GM21529 (cell line): ENCODE measurements around the gene BHMT2.

Source experiments
- ATAC-seq: cut with Tn5 transposase; IDR thresholded peaks from one replicate; pipeline ENCODE4 v1.9.1; 2021; ENCODE audit not compliant: unreplicated experiment

Gene BHMT2

GRCh38 chr5:79119486-79119885 lies 49.9 kb downstream of the BHMT2 start:
- no peak for ATAC-seq

GRCh38 chr5:79120221-79120620 lies 50.7 kb downstream of the BHMT2 start:
- no peak for ATAC-seq

GRCh38 chr5:79122973-79123372 lies 53.4 kb downstream of the BHMT2 start:
- no peak for ATAC-seq

GRCh38 chr5:79124607-79125006 lies 55.0 kb downstream of the BHMT2 start:
- no peak for ATAC-seq

GRCh38 chr5:79130781-79131180 lies 61.2 kb downstream of the BHMT2 start:
- no peak for ATAC-seq

- ATAC-seq = no peak
These were observed 63.6 kb downstream of the BHMT2 start for GRCh38 chr5:79133121-79133656.

GRCh38 chr5:79133657-79134451 lies 64.3 kb downstream of the BHMT2 start:
- no peak for ATAC-seq

GRCh38 chr5:79135790-79136553 lies 66.4 kb downstream of the BHMT2 start:
- ATAC-seq = peak; percentile 62

GRCh38 chr5:79136618-79137017 lies 67.1 kb downstream of the BHMT2 start:
- no peak for ATAC-seq
